SU-DHL-6 (cell line): ENCODE measurements around the gene RASA3.

Experiments
- EZH2phosphoT487 ChIP-seq: fragments of 200-600 bp; sonication (generic), shearing (Covaris generic); conservative IDR thresholded peaks from 2 replicates; pipeline ENCODE4 v1.6.1; 2018; ENCODE audit warnings: mild to moderate bottlenecking, antibody characterized with exemption, low read length, moderate library complexity, mixed read lengths
- TF ChIP-seq, protein P1 (sequence below): fragments of 200-600 bp; sonication (generic); IDR thresholded peaks from one replicate; pipeline ENCODE4 v1.5.1; 2017; ENCODE audit warnings: antibody characterized with exemption, mild to moderate bottlenecking, low read length, moderate library complexity; ENCODE audit not compliant: insufficient read depth, poor library complexity, severe bottlenecking

DNA sequence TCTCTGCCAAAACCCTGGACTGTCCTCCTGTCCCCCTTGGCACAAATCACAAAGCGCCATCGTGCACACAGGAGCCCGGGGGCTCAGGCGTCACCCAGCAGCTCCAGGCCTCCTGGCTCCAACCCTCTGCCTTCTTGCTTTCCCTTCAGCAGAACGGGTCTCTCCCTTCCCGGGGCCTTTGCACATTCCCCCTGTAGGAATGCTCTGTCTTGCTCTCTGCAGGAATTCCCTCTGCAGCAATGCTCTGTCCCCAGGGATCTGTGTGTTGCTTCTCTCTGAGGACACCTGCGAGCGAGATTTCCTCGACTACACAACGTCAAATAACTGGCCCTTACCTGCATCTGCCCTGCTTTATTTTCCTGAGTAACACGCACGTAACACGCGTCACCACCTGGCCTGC lies 13.3 kb upstream of the RASA3 start:
- TF ChIP-seq, protein P1, sequence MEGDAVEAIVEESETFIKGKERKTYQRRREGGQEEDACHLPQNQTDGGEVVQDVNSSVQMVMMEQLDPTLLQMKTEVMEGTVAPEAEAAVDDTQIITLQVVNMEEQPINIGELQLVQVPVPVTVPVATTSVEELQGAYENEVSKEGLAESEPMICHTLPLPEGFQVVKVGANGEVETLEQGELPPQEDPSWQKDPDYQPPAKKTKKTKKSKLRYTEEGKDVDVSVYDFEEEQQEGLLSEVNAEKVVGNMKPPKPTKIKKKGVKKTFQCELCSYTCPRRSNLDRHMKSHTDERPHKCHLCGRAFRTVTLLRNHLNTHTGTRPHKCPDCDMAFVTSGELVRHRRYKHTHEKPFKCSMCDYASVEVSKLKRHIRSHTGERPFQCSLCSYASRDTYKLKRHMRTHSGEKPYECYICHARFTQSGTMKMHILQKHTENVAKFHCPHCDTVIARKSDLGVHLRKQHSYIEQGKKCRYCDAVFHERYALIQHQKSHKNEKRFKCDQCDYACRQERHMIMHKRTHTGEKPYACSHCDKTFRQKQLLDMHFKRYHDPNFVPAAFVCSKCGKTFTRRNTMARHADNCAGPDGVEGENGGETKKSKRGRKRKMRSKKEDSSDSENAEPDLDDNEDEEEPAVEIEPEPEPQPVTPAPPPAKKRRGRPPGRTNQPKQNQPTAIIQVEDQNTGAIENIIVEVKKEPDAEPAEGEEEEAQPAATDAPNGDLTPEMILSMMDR: no peak
- no peak for TF ChIP-seq EZH2phosphoT487
